Measurements from ENCODE around the gene MSN.

Gene MSN

GRCh38 chrX:65720381-65720964, 53.0 kb downstream of the MSN start:
- no peaks in the 10 kb centered on the region for H3K9me3 ChIP-seq (ENCODE audit: control insufficient read depth, low read length)
- TF ChIP-seq CTCF (IDR thresholded peaks at IDR 0.05) = no peak
- H3K4me2 ChIP-seq (ENCODE audit: low read length) = no peak overlapping the region
- no peak overlapping the region for H3K9ac ChIP-seq
- no peak overlapping the region for H3K27ac ChIP-seq
- no peaks in the 10 kb centered on the region for H3K4me1 ChIP-seq
- no peaks in the 10 kb centered on the region for H3K79me2 ChIP-seq
- no peak overlapping the region for H2AFZ ChIP-seq
- H3K36me3 ChIP-seq (ENCODE audit: control insufficient read depth, insufficient read depth, low read length) = no peaks in the 10 kb centered on the region
- H3K4me3 ChIP-seq (ENCODE audit: low read depth, low read length) = no peak overlapping the region
- H3K27me3 ChIP-seq (ENCODE audit: control insufficient read depth, insufficient read depth, low read length) = no peaks in the 10 kb centered on the region

GRCh38 chrX:65723706-65724105, 56.3 kb downstream of the MSN start:
- no peak for TF ChIP-seq CTCF (IDR thresholded peaks at IDR 0.05)
- no peak overlapping the region for H3K4me2 ChIP-seq (ENCODE audit: low read length)
- H3K9ac ChIP-seq = no peak overlapping the region
- H3K27ac ChIP-seq = no peak overlapping the region
- H3K27me3 ChIP-seq (ENCODE audit: control insufficient read depth, insufficient read depth, low read length) = no peaks in the 10 kb centered on the region
- no peak overlapping the region for H2AFZ ChIP-seq
- no peak overlapping the region for H3K4me3 ChIP-seq (ENCODE audit: low read depth, low read length)
- no peaks in the 10 kb centered on the region for H3K4me1 ChIP-seq
- no peaks in the 10 kb centered on the region for H3K79me2 ChIP-seq
- H3K36me3 ChIP-seq (ENCODE audit: control insufficient read depth, insufficient read depth, low read length) = no peaks in the 10 kb centered on the region
- H3K9me3 ChIP-seq (ENCODE audit: control insufficient read depth, low read length) = no peaks in the 10 kb centered on the region

- H2AFZ ChIP-seq = no peak overlapping the region
- no peaks in the 10 kb centered on the region for H3K9me3 ChIP-seq (ENCODE audit: control insufficient read depth, low read length)
- no peaks in the 10 kb centered on the region for H3K4me1 ChIP-seq
- H3K27me3 ChIP-seq (ENCODE audit: control insufficient read depth, insufficient read depth, low read length) = no peaks in the 10 kb centered on the region
- no peak overlapping the region for H3K9ac ChIP-seq
- no peak overlapping the region for H3K4me3 ChIP-seq (ENCODE audit: low read depth, low read length)
- TF ChIP-seq CTCF (IDR thresholded peaks at IDR 0.05) = no peak
- no peaks in the 10 kb centered on the region for H3K36me3 ChIP-seq (ENCODE audit: control insufficient read depth, insufficient read depth, low read length)
- no peaks in the 10 kb centered on the region for H3K79me2 ChIP-seq
- H3K4me2 ChIP-seq (ENCODE audit: low read length) = no peak overlapping the region
- H3K27ac ChIP-seq = no peak overlapping the region
Measured at GRCh38 chrX:65726715-65727114, 59.3 kb downstream of the MSN start.

- H2AFZ ChIP-seq = no peak overlapping the region
- H3K79me2 ChIP-seq = no peaks in the 10 kb centered on the region
- H3K4me3 ChIP-seq (ENCODE audit: low read depth, low read length) = no peak overlapping the region
- H3K4me1 ChIP-seq = no peaks in the 10 kb centered on the region
- H3K9ac ChIP-seq = no peak overlapping the region
- no peaks in the 10 kb centered on the region for H3K9me3 ChIP-seq (ENCODE audit: control insufficient read depth, low read length)
- no peak overlapping the region for H3K27ac ChIP-seq
- H3K36me3 ChIP-seq (ENCODE audit: control insufficient read depth, insufficient read depth, low read length) = no peaks in the 10 kb centered on the region
- H3K27me3 ChIP-seq (ENCODE audit: control insufficient read depth, insufficient read depth, low read length) = no peaks in the 10 kb centered on the region
- H3K4me2 ChIP-seq (ENCODE audit: low read length) = no peak overlapping the region
- TF ChIP-seq CTCF (IDR thresholded peaks at IDR 0.05) = no peak
Measured at GRCh38 chrX:65731684-65732289, 64.3 kb downstream of the MSN start.

- Histone ChIP-seq H2AFZ (no peak overlapping the region), H3K36me3 (ENCODE audit: control insufficient read depth, insufficient read depth, low read length) (no peaks in the 10 kb centered on the region), H3K27ac (no peak overlapping the region), H3K4me1 (no peaks in the 10 kb centered on the region), H3K27me3 (ENCODE audit: control insufficient read depth, insufficient read depth, low read length) (no peaks in the 10 kb centered on the region), H3K4me2 (ENCODE audit: low read length) (no peak overlapping the region), H3K4me3 (ENCODE audit: low read depth, low read length) (no peak overlapping the region), H3K9ac (no peak overlapping the region), H3K9me3 (ENCODE audit: control insufficient read depth, low read length) (no peaks in the 10 kb centered on the region), H3K79me2 (no peaks in the 10 kb centered on the region)
- no peak for TF ChIP-seq CTCF (IDR thresholded peaks at IDR 0.05)
Measured at GRCh38 chrX:65740909-65741308, 73.5 kb downstream of the MSN start.
